Activated naive CD8-positive, alpha-beta T cell (primary cell): ENCODE data around the gene PCDH9.

Experiments used
- H3K27ac Mint-ChIP-seq: one replicate; pipeline ENCODE4 v1.8.0; 2021; ENCODE audit warnings: mixed read lengths
- H3K27me3 Mint-ChIP-seq: one replicate; pipeline ENCODE4 v1.8.0; 2021; ENCODE audit warnings: mixed read lengths
- H3K36me3 Mint-ChIP-seq: one replicate; pipeline ENCODE4 v1.8.0; 2021; ENCODE audit warnings: mixed read lengths
- H3K4me1 Mint-ChIP-seq: one replicate; pipeline ENCODE4 v1.8.0; 2021; ENCODE audit warnings: low read depth, mixed read lengths
- H3K4me3 Mint-ChIP-seq: one replicate; pipeline ENCODE4 v1.8.0; 2021; ENCODE audit warnings: mild to moderate bottlenecking, mixed read lengths
- H3K9me3 Mint-ChIP-seq: one replicate; pipeline ENCODE4 v1.8.0; 2021; ENCODE audit warnings: low read depth, mixed read lengths

Gene PCDH9

GRCh38 chr13:67042556-67042955 is 187.6 kb downstream of the PCDH9 start:
- no peaks in the 10 kb centered on the region for H3K27me3 Mint-ChIP-seq
- no peaks in the 10 kb centered on the region for H3K4me1 Mint-ChIP-seq
- H3K36me3 Mint-ChIP-seq = no peaks in the 10 kb centered on the region
- H3K27ac Mint-ChIP-seq = no peak overlapping the region
- no peaks in the 10 kb centered on the region for H3K9me3 Mint-ChIP-seq
- no peak overlapping the region for H3K4me3 Mint-ChIP-seq

- no peaks in the 10 kb centered on the region for H3K4me1 Mint-ChIP-seq
- H3K9me3 Mint-ChIP-seq = no peaks in the 10 kb centered on the region
- no peak overlapping the region for H3K4me3 Mint-ChIP-seq
- no peaks in the 10 kb centered on the region for H3K27me3 Mint-ChIP-seq
- no peaks in the 10 kb centered on the region for H3K36me3 Mint-ChIP-seq
- H3K27ac Mint-ChIP-seq = no peak overlapping the region
Measured at GRCh38 chr13:67036699-67037457, 193.3 kb downstream of the PCDH9 start.

GRCh38 chr13:67033170-67033569 is 197.0 kb downstream of the PCDH9 start:
- no peaks in the 10 kb centered on the region for H3K36me3 Mint-ChIP-seq

GRCh38 chr13:67023130-67023876 is 206.8 kb downstream of the PCDH9 start:
- Mint-ChIP-seq H3K27ac (no peak overlapping the region), H3K36me3 (no peaks in the 10 kb centered on the region), H3K27me3 (peaks cover 1% of the 10 kb centered on the region), H3K4me3 (no peak overlapping the region), H3K4me1 (peaks cover 2% of the 10 kb centered on the region), H3K9me3 (no peaks in the 10 kb centered on the region)

More at GRCh38 chr13:67033170-67033569, 197.0 kb downstream of the PCDH9 start:
- Mint-ChIP-seq H3K4me1 (no peaks in the 10 kb centered on the region), H3K9me3 (no peaks in the 10 kb centered on the region), H3K27ac (no peak overlapping the region), H3K27me3 (no peaks in the 10 kb centered on the region), H3K4me3 (no peak overlapping the region)

GRCh38 chr13:67018775-67019174 is 211.4 kb downstream of the PCDH9 start:
- Mint-ChIP-seq H3K4me1 (peaks cover 2% of the 10 kb centered on the region), H3K27ac (no peak overlapping the region), H3K9me3 (no peaks in the 10 kb centered on the region), H3K27me3 (peaks cover 1% of the 10 kb centered on the region), H3K4me3 (no peak overlapping the region), H3K36me3 (no peaks in the 10 kb centered on the region)

- H3K36me3 Mint-ChIP-seq = no peaks in the 10 kb centered on the region
- H3K4me3 Mint-ChIP-seq = no peak overlapping the region
- no peaks in the 10 kb centered on the region for H3K4me1 Mint-ChIP-seq
- H3K9me3 Mint-ChIP-seq = no peaks in the 10 kb centered on the region
- H3K27me3 Mint-ChIP-seq = no peaks in the 10 kb centered on the region
- no peak overlapping the region for H3K27ac Mint-ChIP-seq
Measured at GRCh38 chr13:67017276-67017675, 212.9 kb downstream of the PCDH9 start.

- Mint-ChIP-seq H3K27me3 (no peaks in the 10 kb centered on the region), H3K4me1 (no peaks in the 10 kb centered on the region), H3K4me3 (no peak overlapping the region), H3K36me3 (no peaks in the 10 kb centered on the region), H3K27ac (no peak overlapping the region), H3K9me3 (no peaks in the 10 kb centered on the region)
Measured at GRCh38 chr13:67015976-67016600, 214.0 kb downstream of the PCDH9 start.

GRCh38 chr13:67014399-67014798 is 215.7 kb downstream of the PCDH9 start:
- no peaks in the 10 kb centered on the region for H3K4me1 Mint-ChIP-seq
- H3K4me3 Mint-ChIP-seq = no peak overlapping the region
- no peaks in the 10 kb centered on the region for H3K27me3 Mint-ChIP-seq
- no peaks in the 10 kb centered on the region for H3K36me3 Mint-ChIP-seq
- H3K9me3 Mint-ChIP-seq = no peaks in the 10 kb centered on the region
- H3K27ac Mint-ChIP-seq = no peak overlapping the region

- no peaks in the 10 kb centered on the region for H3K9me3 Mint-ChIP-seq
- H3K4me3 Mint-ChIP-seq = no peak overlapping the region
- no peaks in the 10 kb centered on the region for H3K27me3 Mint-ChIP-seq
- no peaks in the 10 kb centered on the region for H3K4me1 Mint-ChIP-seq
- no peaks in the 10 kb centered on the region for H3K36me3 Mint-ChIP-seq
- no peak overlapping the region for H3K27ac Mint-ChIP-seq
Measured at GRCh38 chr13:67013709-67014108, 216.4 kb downstream of the PCDH9 start.

- no peaks in the 10 kb centered on the region for H3K4me1 Mint-ChIP-seq
- no peaks in the 10 kb centered on the region for H3K36me3 Mint-ChIP-seq
- H3K27ac Mint-ChIP-seq = no peak overlapping the region
- H3K4me3 Mint-ChIP-seq = no peak overlapping the region
- H3K27me3 Mint-ChIP-seq = no peaks in the 10 kb centered on the region
- no peaks in the 10 kb centered on the region for H3K9me3 Mint-ChIP-seq
Measured at GRCh38 chr13:67008075-67008668, 222.0 kb downstream of the PCDH9 start.

GRCh38 chr13:67004511-67004910 is 225.6 kb downstream of the PCDH9 start:
- Mint-ChIP-seq H3K9me3 (no peaks in the 10 kb centered on the region), H3K4me1 (no peaks in the 10 kb centered on the region), H3K4me3 (no peak overlapping the region), H3K27ac (no peak overlapping the region), H3K36me3 (no peaks in the 10 kb centered on the region), H3K27me3 (no peaks in the 10 kb centered on the region)

GRCh38 chr13:67003743-67004142 is 226.4 kb downstream of the PCDH9 start:
- Mint-ChIP-seq H3K27ac (no peak overlapping the region), H3K4me3 (no peak overlapping the region), H3K9me3 (no peaks in the 10 kb centered on the region), H3K36me3 (no peaks in the 10 kb centered on the region), H3K27me3 (no peaks in the 10 kb centered on the region), H3K4me1 (no peaks in the 10 kb centered on the region)

- Mint-ChIP-seq H3K36me3 (no peaks in the 10 kb centered on the region), H3K9me3 (no peaks in the 10 kb centered on the region), H3K4me1 (no peaks in the 10 kb centered on the region), H3K27me3 (no peaks in the 10 kb centered on the region), H3K27ac (no peak overlapping the region), H3K4me3 (no peak overlapping the region)
Measured at GRCh38 chr13:67001363-67001762, 228.8 kb downstream of the PCDH9 start.

GRCh38 chr13:66996503-66996902 is 233.6 kb downstream of the PCDH9 start:
- Mint-ChIP-seq H3K4me1 (no peaks in the 10 kb centered on the region), H3K4me3 (no peak overlapping the region), H3K27me3 (no peaks in the 10 kb centered on the region), H3K36me3 (no peaks in the 10 kb centered on the region), H3K9me3 (no peaks in the 10 kb centered on the region), H3K27ac (no peak overlapping the region)

- Mint-ChIP-seq H3K4me1 (no peaks in the 10 kb centered on the region), H3K4me3 (no peak overlapping the region), H3K36me3 (no peaks in the 10 kb centered on the region), H3K27me3 (no peaks in the 10 kb centered on the region), H3K27ac (no peak overlapping the region), H3K9me3 (no peaks in the 10 kb centered on the region)
Measured at GRCh38 chr13:66995203-66995611, 234.9 kb downstream of the PCDH9 start.
